DOHH2 (cell line): ENCODE measurements around the gene SUGCT.

Source experiments
- EZH2phosphoT487 ChIP-seq: fragments of 200-600 bp; sonication (generic); IDR thresholded peaks from 2 replicates; pipeline ENCODE4 v1.6.1; 2017; ENCODE audit warnings: borderline replicate concordance, mild to moderate bottlenecking, antibody characterized with exemption, low read length, moderate library complexity, mixed read lengths
- TF ChIP-seq, protein P1 (sequence below): fragments of 200-600 bp; sonication (generic); IDR thresholded peaks from one replicate; pipeline ENCODE4 v1.5.1; 2014; ENCODE audit warnings: antibody characterized with exemption, mild to moderate bottlenecking, low read depth, low read length; ENCODE audit not compliant: poor library complexity, severe bottlenecking

DNA sequence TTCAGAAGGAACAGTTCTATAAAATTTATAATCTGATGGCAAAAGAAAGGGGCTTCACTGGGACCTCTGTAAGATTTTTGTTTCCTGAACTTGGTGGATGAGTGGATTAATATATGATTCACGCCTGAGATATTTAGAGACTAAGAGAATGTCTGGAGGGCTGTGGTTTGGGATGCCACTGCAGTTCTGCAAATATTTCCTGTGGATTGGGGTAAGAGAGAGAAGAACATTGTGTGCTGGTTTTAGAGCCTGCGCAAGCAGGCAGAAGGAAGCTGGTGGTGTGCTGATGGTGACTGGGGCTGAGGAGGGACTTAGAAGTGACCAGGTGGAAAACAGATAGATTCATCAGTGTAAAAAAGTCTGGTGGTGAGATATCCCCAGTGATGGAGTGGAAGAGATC lies 87.0 kb downstream of the SUGCT start:
- TF ChIP-seq, protein P1, sequence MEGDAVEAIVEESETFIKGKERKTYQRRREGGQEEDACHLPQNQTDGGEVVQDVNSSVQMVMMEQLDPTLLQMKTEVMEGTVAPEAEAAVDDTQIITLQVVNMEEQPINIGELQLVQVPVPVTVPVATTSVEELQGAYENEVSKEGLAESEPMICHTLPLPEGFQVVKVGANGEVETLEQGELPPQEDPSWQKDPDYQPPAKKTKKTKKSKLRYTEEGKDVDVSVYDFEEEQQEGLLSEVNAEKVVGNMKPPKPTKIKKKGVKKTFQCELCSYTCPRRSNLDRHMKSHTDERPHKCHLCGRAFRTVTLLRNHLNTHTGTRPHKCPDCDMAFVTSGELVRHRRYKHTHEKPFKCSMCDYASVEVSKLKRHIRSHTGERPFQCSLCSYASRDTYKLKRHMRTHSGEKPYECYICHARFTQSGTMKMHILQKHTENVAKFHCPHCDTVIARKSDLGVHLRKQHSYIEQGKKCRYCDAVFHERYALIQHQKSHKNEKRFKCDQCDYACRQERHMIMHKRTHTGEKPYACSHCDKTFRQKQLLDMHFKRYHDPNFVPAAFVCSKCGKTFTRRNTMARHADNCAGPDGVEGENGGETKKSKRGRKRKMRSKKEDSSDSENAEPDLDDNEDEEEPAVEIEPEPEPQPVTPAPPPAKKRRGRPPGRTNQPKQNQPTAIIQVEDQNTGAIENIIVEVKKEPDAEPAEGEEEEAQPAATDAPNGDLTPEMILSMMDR, result no peak
- no peak for TF ChIP-seq EZH2phosphoT487
